Bone marrow (tissue), 2 donors: ENCODE data around the gene CORO1A.
"Not testable (repeated sequence)": the region's sequence is repeated elsewhere in the genome, so short reads cannot be mapped to it uniquely, and the experiment has no call there.

ENCODE experiments used
- DNase-seq, 2 donors: peaks; one replicate each; lab custom pipeline; 2025; lab: John Stamatoyannopoulos, UW

The CORO1A gene

GRCh38 chr16:30205541-30206236, 22.3 kb downstream of the CORO1A start:
- not testable (repeated sequence) for DNase-seq

GRCh38 chr16:30206252-30206651, 22.9 kb downstream of the CORO1A start:
- DNase-seq: not testable (repeated sequence)

- DNase-seq: not testable (repeated sequence)
Measured at GRCh38 chr16:30207063-30207704, 23.8 kb downstream of the CORO1A start.

- DNase-seq: not testable (repeated sequence)
Measured at GRCh38 chr16:30209032-30209431, 25.6 kb downstream of the CORO1A start.

- not testable (repeated sequence) for DNase-seq
Measured at GRCh38 chr16:30211414-30211813, 28.0 kb downstream of the CORO1A start.

- DNase-seq: not testable (repeated sequence)
Measured at GRCh38 chr16:30217082-30217481, 33.7 kb downstream of the CORO1A start.
